ENCODE data around the gene ERGIC2.
A peak's percentile ranks its signal among the peaks of the same experiment; 100 is the strongest.

The ERGIC2 gene

DNA sequence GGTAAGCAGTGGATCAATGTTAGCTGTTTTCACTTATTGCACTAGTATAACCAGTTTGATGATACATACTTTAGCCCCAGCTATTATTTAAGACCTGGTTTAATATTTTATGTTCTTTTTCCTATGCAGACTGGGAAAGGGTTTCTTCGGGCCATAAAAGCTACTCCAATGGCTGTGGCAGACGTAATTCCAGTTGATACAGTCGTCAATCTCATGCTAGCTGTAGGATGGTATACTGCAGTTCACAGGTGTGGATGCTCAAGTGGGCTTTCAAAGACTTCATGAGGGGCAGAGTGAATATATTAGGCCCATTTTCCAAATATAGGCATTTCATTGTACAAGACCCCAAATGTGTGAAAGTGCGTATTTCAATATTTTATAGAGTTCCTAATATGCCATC lies 70.1 kb downstream of the ERGIC2 start:
- ChIA-PET POLR2A (no interaction called here), CTCF (interaction anchor here (1.3 kb wide), 1 partner anchor 238 kb away, joined by 3 read pairs; no protein-coding TSS in a partner anchor)
- H3K4me3 ChIP-seq (ENCODE audit: low read depth, low read length) = no peak overlapping the region

DNA sequence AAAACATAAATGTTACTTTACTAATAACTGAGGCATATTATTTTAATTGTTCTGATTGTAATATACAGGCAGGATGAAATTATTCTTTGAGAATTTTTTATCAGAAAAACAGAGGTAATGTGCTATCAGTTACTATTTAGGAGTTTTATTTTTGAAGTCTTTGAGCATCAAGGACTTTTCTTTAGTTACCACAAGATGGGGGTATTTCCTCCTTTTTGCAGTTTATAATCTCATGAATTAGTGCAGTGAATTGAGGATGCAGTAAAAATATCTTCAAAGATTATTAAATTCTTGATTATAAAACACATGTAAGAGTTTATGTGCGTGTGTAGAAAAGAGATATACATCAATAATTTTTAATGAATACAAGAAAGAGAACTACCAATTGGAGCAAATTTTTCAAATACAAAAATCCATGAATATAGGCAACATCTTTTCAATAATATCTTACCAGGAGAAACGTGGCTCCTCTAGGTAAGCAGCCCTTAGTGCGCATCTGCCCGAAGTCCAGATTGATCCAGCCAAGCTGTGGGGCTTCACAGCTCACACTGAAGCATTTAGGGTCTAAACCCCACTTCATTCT lies 71.6 kb downstream of the ERGIC2 start:
- TF ChIP-seq ZNF623 (tag by site-specific recombination; IDR thresholded peaks at IDR 0.05) (no peak), ZNF510 (tag by site-specific recombination; IDR thresholded peaks at IDR 0.05; ENCODE audit: insufficient replicate concordance) (no peak), ZNF654 (tag by site-specific recombination; IDR thresholded peaks at IDR 0.05; ENCODE audit: low read depth) (peak; percentile 48), BCL11B (tag by site-specific recombination; IDR thresholded peaks at IDR 0.05; ENCODE audit: low read depth) (no peak), ZNF549 (tag by site-specific recombination; IDR thresholded peaks at IDR 0.05) (no peak)

More for the DNA sequence above, 70.1 kb downstream of the ERGIC2 start:
- Histone ChIP-seq H3K36me3 (ENCODE audit: control insufficient read depth in 2 of 2, insufficient read depth in 1 of 2, low read length in 2 of 2) (peaks cover 0 to 5% of the 10 kb centered on the region in 2 experiments; a peak in 1 of 3 replicates), H3K4me1 (ENCODE audit: control insufficient read depth, insufficient read depth, low read length) (no peaks in the 10 kb centered on the region), H3K27ac (ENCODE audit: extremely low read depth, low read depth, low read length) (no peak overlapping the region), H3K9me3 (ENCODE audit: control insufficient read depth, insufficient read depth, low read depth, low read length) (no peaks in the 10 kb centered on the region)
- TF ChIP-seq, protein P1, sequence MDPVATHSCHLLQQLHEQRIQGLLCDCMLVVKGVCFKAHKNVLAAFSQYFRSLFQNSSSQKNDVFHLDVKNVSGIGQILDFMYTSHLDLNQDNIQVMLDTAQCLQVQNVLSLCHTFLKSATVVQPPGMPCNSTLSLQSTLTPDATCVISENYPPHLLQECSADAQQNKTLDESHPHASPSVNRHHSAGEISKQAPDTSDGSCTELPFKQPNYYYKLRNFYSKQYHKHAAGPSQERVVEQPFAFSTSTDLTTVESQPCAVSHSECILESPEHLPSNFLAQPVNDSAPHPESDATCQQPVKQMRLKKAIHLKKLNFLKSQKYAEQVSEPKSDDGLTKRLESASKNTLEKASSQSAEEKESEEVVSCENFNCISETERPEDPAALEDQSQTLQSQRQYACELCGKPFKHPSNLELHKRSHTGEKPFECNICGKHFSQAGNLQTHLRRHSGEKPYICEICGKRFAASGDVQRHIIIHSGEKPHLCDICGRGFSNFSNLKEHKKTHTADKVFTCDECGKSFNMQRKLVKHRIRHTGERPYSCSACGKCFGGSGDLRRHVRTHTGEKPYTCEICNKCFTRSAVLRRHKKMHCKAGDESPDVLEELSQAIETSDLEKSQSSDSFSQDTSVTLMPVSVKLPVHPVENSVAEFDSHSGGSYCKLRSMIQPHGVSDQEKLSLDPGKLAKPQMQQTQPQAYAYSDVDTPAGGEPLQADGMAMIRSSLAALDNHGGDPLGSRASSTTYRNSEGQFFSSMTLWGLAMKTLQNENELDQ (tag by site-specific recombination; IDR thresholded peaks at IDR 0.05; ENCODE audit: low read depth) = no peak
- TF ChIP-seq KLF10 (tag by site-specific recombination; IDR thresholded peaks at IDR 0.05) (no peak), WT1 (tag by site-specific recombination; IDR thresholded peaks at IDR 0.05) (no peak), ZNF174 (tag by site-specific recombination; IDR thresholded peaks at IDR 0.05) (no peak), ZNF624 (tag by site-specific recombination; IDR thresholded peaks at IDR 0.05) (no peak), ZNF157 (tag by site-specific recombination; IDR thresholded peaks at IDR 0.05) (no peak), EGR2 (tag by site-specific recombination; IDR thresholded peaks at IDR 0.05; ENCODE audit: low read depth) (no peak)

DNA sequence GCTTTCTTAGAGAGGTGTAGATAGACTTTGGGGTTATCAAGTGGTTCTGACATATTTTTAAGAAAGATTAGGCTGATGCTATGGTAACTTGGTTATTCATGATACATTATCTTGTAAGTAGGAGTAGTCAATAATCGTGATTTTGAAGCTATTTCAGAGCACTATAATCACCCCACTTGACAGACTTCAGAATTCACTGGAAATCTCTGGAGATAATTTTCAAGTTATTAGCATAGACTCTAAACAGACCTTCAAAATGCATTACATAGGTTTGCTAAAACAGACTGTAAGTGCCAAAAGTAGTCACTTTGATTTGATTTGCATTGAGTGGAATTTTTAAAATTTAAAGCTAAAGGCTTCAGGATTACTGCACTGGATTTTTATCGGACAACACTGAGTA lies 74.3 kb downstream of the ERGIC2 start:
- Histone ChIP-seq H3K9me3 (ENCODE audit: control insufficient read depth, insufficient read depth, low read depth, low read length) (no peaks in the 10 kb centered on the region), H3K27ac (ENCODE audit: extremely low read depth, low read depth, low read length) (no peak overlapping the region), H3K4me1 (ENCODE audit: control insufficient read depth, insufficient read depth, low read length) (no peaks in the 10 kb centered on the region), H3K36me3 (ENCODE audit: control insufficient read depth in 2 of 2, insufficient read depth in 1 of 2, low read length in 2 of 2) (no peaks in the 10 kb centered on the region), H3K4me3 (ENCODE audit: low read depth, low read length) (no peak overlapping the region)
- CTCF ChIA-PET = interaction anchor here (0.5 to 1.8 kb wide), 4 partner anchors 9 to 1445 kb away, joined by 3 to 9 read pairs (median 4); no protein-coding TSS in a partner anchor
- no peak for TF ChIP-seq YY1 (tag by site-specific recombination; IDR thresholded peaks at IDR 0.05)
- no peak for TF ChIP-seq ZFP69B (tag by site-specific recombination; IDR thresholded peaks at IDR 0.05)
- POLR2A ChIA-PET = no interaction called here

More for the DNA sequence above, 71.6 kb downstream of the ERGIC2 start:
- Histone ChIP-seq H3K4me3 (ENCODE audit: low read depth, low read length) (no peak overlapping the region), H3K4me1 (ENCODE audit: control insufficient read depth, insufficient read depth, low read length) (no peaks in the 10 kb centered on the region), H3K36me3 (ENCODE audit: control insufficient read depth in 2 of 2, insufficient read depth in 1 of 2, low read length in 2 of 2) (peaks cover 0 to 5% of the 10 kb centered on the region in 2 experiments; a peak in 1 of 3 replicates), H3K27ac (ENCODE audit: extremely low read depth, low read depth, low read length) (no peak overlapping the region), H3K9me3 (ENCODE audit: control insufficient read depth, insufficient read depth, low read depth, low read length) (no peaks in the 10 kb centered on the region)
- CTCF ChIA-PET = interaction anchor here (0.6 to 2.9 kb wide), 5 partner anchors 8 to 1497 kb away, joined by 3 to 25 read pairs (median 4); no protein-coding TSS in a partner anchor
- POLR2A ChIA-PET = no interaction called here

DNA sequence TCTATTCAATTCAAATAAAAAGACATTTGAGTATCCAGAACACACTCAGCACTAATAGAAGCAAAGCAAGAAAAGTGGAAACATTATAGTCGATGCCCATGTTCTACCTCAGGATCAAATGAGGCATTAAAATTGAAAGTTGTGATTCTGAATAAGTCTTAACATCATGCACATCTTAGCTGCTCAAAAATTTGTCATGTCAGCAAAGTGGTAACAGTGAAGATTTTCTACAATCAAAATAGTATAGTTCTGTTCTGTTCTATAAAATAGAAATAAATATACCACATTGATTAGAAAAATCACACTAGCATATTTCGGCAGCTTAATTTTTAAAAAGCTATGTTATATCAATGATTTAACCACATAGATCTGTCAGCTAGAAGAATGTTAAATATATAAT lies 74.7 kb downstream of the ERGIC2 start:
- Histone ChIP-seq H3K27ac (ENCODE audit: extremely low read depth, low read depth, low read length) (no peak overlapping the region), H3K9me3 (ENCODE audit: control insufficient read depth, insufficient read depth, low read depth, low read length) (no peaks in the 10 kb centered on the region), H3K4me1 (ENCODE audit: control insufficient read depth, insufficient read depth, low read length) (no peaks in the 10 kb centered on the region), H3K4me3 (ENCODE audit: low read depth, low read length) (no peak overlapping the region), H3K36me3 (ENCODE audit: control insufficient read depth in 2 of 2, insufficient read depth in 1 of 2, low read length in 2 of 2) (no peaks in the 10 kb centered on the region)
- CTCF ChIA-PET = interaction anchor here (0.6 to 1.8 kb wide), 4 partner anchors 10 to 1446 kb away, joined by 3 to 9 read pairs (median 4); no protein-coding TSS in a partner anchor
- POLR2A ChIA-PET = no interaction called here
- no peak for TF ChIP-seq GLI2 (tag by site-specific recombination; IDR thresholded peaks at IDR 0.05; ENCODE audit: borderline replicate concordance, low read depth)
- TF ChIP-seq ZNF600 (tag by site-specific recombination; IDR thresholded peaks at IDR 0.05) = no peak
- no peak for TF ChIP-seq ZNF610 (tag by site-specific recombination; IDR thresholded peaks at IDR 0.05; ENCODE audit: borderline replicate concordance)
- no peak for TF ChIP-seq ZNF416 (tag by site-specific recombination; IDR thresholded peaks at IDR 0.05)
- no peak for TF ChIP-seq ZNF677 (tag by site-specific recombination; IDR thresholded peaks at IDR 0.05)
- TF ChIP-seq ZSCAN30 (tag by site-specific recombination; IDR thresholded peaks at IDR 0.05) = no peak
- TF ChIP-seq ZNF426 (tag by site-specific recombination; IDR thresholded peaks at IDR 0.05) = no peak
- TF ChIP-seq, protein P2, sequence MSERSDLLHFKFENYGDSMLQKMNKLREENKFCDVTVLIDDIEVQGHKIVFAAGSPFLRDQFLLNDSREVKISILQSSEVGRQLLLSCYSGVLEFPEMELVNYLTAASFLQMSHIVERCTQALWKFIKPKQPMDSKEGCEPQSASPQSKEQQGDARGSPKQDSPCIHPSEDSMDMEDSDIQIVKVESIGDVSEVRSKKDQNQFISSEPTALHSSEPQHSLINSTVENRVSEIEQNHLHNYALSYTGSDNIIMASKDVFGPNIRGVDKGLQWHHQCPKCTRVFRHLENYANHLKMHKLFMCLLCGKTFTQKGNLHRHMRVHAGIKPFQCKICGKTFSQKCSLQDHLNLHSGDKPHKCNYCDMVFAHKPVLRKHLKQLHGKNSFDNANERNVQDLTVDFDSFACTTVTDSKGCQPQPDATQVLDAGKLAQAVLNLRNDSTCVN (tag by site-specific recombination; optimal IDR thresholded peaks at IDR 0.05) = no peak
- TF ChIP-seq ZFP41 (tag by site-specific recombination; IDR thresholded peaks at IDR 0.05; ENCODE audit: borderline replicate concordance) = no peak
